ENCODE measurements around the gene SNRNP48. TPM values are rescaled to one million over a fixed set of nuclear protein-coding genes. Genes with fewer than 3 reads are reported as not detected.

The SNRNP48 gene
- total RNA-seq, 1 experiment from 2014 or later, result 7.7 TPM

DNA sequence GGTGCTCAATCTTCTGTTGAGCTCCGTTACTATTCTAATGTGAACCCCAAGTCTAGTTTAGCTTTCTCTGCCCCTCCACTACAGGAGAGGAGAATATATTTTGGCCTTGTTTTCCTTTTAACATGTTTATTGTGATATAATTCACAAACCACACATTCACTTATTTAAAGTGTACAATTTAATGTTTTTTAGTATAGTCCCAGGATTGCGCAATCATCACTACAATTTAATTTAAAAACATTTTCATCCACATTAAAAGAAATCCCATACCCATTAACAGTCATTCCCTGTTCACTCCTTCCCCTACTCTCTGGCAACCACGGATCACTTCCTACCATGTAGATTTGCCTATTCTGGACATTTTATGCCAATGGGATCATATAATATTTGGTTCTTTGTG, 71.4 kb downstream of the SNRNP48 start:
- H3K9me2 ChIP-seq (replicated peaks; ENCODE audit: low read length), result no peaks in the 10 kb centered on the region
- no peaks in the 10 kb centered on the region for H3K79me2 ChIP-seq (ENCODE audit: low read length)
- H3K4me3 ChIP-seq (ENCODE audit: low read length), result no peak overlapping the region
- no peaks in the 10 kb centered on the region for H4K20me1 ChIP-seq (ENCODE audit: low read length)
- H3K4me1 ChIP-seq (ENCODE audit: insufficient read depth, low read length), result no peaks in the 10 kb centered on the region
- H3K27me3 ChIP-seq (ENCODE audit: low read length), result no peaks in the 10 kb centered on the region
- TF ChIP-seq EZH2 (IDR thresholded peaks at IDR 0.05; ENCODE audit: low read length, unreplicated experiment) (no peak), EZH2phosphoT487 (IDR thresholded peaks at IDR 0.05; ENCODE audit: borderline replicate concordance, low read length) (no peak), CTCF (conservative IDR thresholded peaks at IDR 0.05; ENCODE audit: low read depth, low read length) (no peak)
- H3K9me3 ChIP-seq (ENCODE audit: low read length), result no peaks in the 10 kb centered on the region
- H3K36me3 ChIP-seq (ENCODE audit: low read depth, low read length), result no peaks in the 10 kb centered on the region
- no TSS peak for BruUV-seq (replicated peaks)
- CTCF ChIA-PET, result no interaction called here
- intact Hi-C loops (cut with micrococcal nuclease), result no loop called here
- no peak overlapping the region for H3K9ac ChIP-seq (ENCODE audit: low read length)
- no peak for ATAC-seq
- H3F3A ChIP-seq (ENCODE audit: low read length, unreplicated experiment), result no peaks in the 10 kb centered on the region
- DNase-seq, result no peak
- POLR2A ChIA-PET (ENCODE audit: unreplicated experiment), result no interaction called here
- no peak overlapping the region for H3K4me2 ChIP-seq (ENCODE audit: low read length)
- H2AFZ ChIP-seq (ENCODE audit: low read length), result no peak overlapping the region
- H3K27ac ChIP-seq (ENCODE audit: low read length), result no peak overlapping the region

Other genes with a start within 250 kb of the SNRNP48 start
- 0.29 TPM in 1 of 2 replicates, not detected in the other for gene CAGE1, start 200.5 kb upstream of the SNRNP48 start, total RNA-seq (2014; rRNA removed)
- gene RIOK1, start 200.4 kb upstream of the SNRNP48 start, total RNA-seq (2014; rRNA removed), result 29.8 and 39.9 TPM in 2 replicates
- gene DSP, start 48.5 kb upstream of the SNRNP48 start, total RNA-seq (2014; rRNA removed), result 54.7 and 71.6 TPM in 2 replicates
- gene BMP6, start 135.9 kb downstream of the SNRNP48 start, total RNA-seq (2014; rRNA removed), result 0.15 and 1.3 TPM in 2 replicates

All from PC-3 (cell line).